Subcutaneous abdominal adipose tissue (tissue), 5 donors: Measurements from ENCODE around the gene MEA1.

Experiments used
- H3K27ac ChIP-seq: one replicate; pipeline ENCODE4 v1.7.0; 2013; ENCODE audit warnings: low read depth, mild to moderate bottlenecking, inconsistent platforms, low read length, moderate library complexity
- H3K27me3 ChIP-seq, 5 donors: one replicate each; pipeline ENCODE4 v1.7.0; 2013; ENCODE audit warnings: low read length in 5 of 5, inconsistent platforms in 1 of 5; ENCODE audit not compliant: control insufficient read depth in 5 of 5, insufficient read depth in 4 of 5
- H3K36me3 ChIP-seq, 5 donors: one replicate each; pipeline ENCODE4 v1.7.0; 2013; ENCODE audit warnings: low read length in 5 of 5; ENCODE audit not compliant: control insufficient read depth in 5 of 5, insufficient read depth in 5 of 5
- H3K4me1 ChIP-seq, 5 donors: one replicate each; pipeline ENCODE4 v1.7.0; 2013; ENCODE audit warnings: low read length in 5 of 5, mild to moderate bottlenecking in 3 of 5, moderate library complexity in 1 of 5; ENCODE audit not compliant: control insufficient read depth in 5 of 5, insufficient read depth in 5 of 5
- H3K4me3 ChIP-seq, 5 donors: one replicate each; pipeline ENCODE4 v1.7.0; 2013; ENCODE audit warnings: low read length in 5 of 5, low read depth in 1 of 5
- H3K9ac ChIP-seq, 5 donors: one replicate each; pipeline ENCODE4 v1.7.0; 2013; ENCODE audit warnings: low read length in 5 of 5, mild to moderate bottlenecking in 4 of 5, moderate library complexity in 3 of 5
- H3K9me3 ChIP-seq, 5 donors: one replicate each; pipeline ENCODE4 v1.7.0; 2013; ENCODE audit warnings: low read length in 5 of 5; ENCODE audit not compliant: control insufficient read depth in 5 of 5
- donor health status: healthy.
- donor health status: healthy.
- donor health status: healthy.
- donor health status: healthy.
- donor health status: healthy.

MEA1 gene

GRCh38 chr6:42968126-42968701 lies 45.5 kb downstream of the MEA1 start:
- H3K27me3 ChIP-seq = no peaks in the 10 kb centered on the region
- no peak overlapping the region for H3K27ac ChIP-seq
- H3K4me3 ChIP-seq = no peak overlapping the region
- peaks cover 0 to 77% (median 52%) of the 10 kb centered on the region in 5 donors for H3K36me3 ChIP-seq
- H3K4me1 ChIP-seq = no peaks in the 10 kb centered on the region
- H3K9ac ChIP-seq = no peak overlapping the region
- no peaks in the 10 kb centered on the region for H3K9me3 ChIP-seq

GRCh38 chr6:42967228-42967627 lies 46.5 kb downstream of the MEA1 start:
- H3K9me3 ChIP-seq = no peaks in the 10 kb centered on the region
- no peaks in the 10 kb centered on the region for H3K4me1 ChIP-seq
- no peaks in the 10 kb centered on the region for H3K27me3 ChIP-seq
- no peak overlapping the region for H3K4me3 ChIP-seq
- H3K9ac ChIP-seq = no peak overlapping the region
- no peak overlapping the region for H3K27ac ChIP-seq
- peaks cover 0 to 84% (median 55%) of the 10 kb centered on the region in 5 donors for H3K36me3 ChIP-seq

- no peaks in the 10 kb centered on the region for H3K4me1 ChIP-seq
- no peaks in the 10 kb centered on the region for H3K9me3 ChIP-seq
- H3K36me3 ChIP-seq = peaks cover 0 to 85% (median 58%) of the 10 kb centered on the region in 5 donors
- H3K9ac ChIP-seq = no peak overlapping the region
- H3K4me3 ChIP-seq = no peak overlapping the region
- H3K27ac ChIP-seq = no peak overlapping the region
- H3K27me3 ChIP-seq = no peaks in the 10 kb centered on the region
Measured at GRCh38 chr6:42966571-42966970, 47.2 kb downstream of the MEA1 start.

- H3K36me3 ChIP-seq = peaks cover 0 to 66% (median 53%) of the 10 kb centered on the region in 5 donors
- H3K27me3 ChIP-seq = peaks cover 0 to 4% (median 0%) of the 10 kb centered on the region in 5 donors
- peaks cover 3 to 17% (median 17%) of the 10 kb centered on the region in 5 donors for H3K4me1 ChIP-seq
- H3K4me3 ChIP-seq = no peak overlapping the region
- H3K27ac ChIP-seq = no peak overlapping the region
- no peak overlapping the region for H3K9ac ChIP-seq
- no peaks in the 10 kb centered on the region for H3K9me3 ChIP-seq
Measured at GRCh38 chr6:42963855-42964605, 49.7 kb downstream of the MEA1 start.

GRCh38 chr6:42963179-42963854 lies 50.4 kb downstream of the MEA1 start:
- Histone ChIP-seq H3K9ac (no peak overlapping the region), H3K27me3 (peaks cover 0 to 4% (median 0%) of the 10 kb centered on the region in 5 donors), H3K4me1 (peaks cover 3 to 17% (median 17%) of the 10 kb centered on the region in 5 donors), H3K36me3 (peaks cover 0 to 59% (median 46%) of the 10 kb centered on the region in 5 donors), H3K27ac (no peak overlapping the region), H3K4me3 (no peak overlapping the region), H3K9me3 (no peaks in the 10 kb centered on the region)

- Histone ChIP-seq H3K4me3 (no peak overlapping the region), H3K4me1 (peaks cover 3 to 17% (median 17%) of the 10 kb centered on the region in 5 donors), H3K27me3 (peaks cover 0 to 4% (median 0%) of the 10 kb centered on the region in 5 donors), H3K9ac (no peak overlapping the region), H3K36me3 (peaks cover 0 to 52% (median 43%) of the 10 kb centered on the region in 5 donors), H3K27ac (no peak overlapping the region), H3K9me3 (no peaks in the 10 kb centered on the region)
Measured at GRCh38 chr6:42962502-42963178, 51.1 kb downstream of the MEA1 start.

- Histone ChIP-seq H3K4me3 (no peak overlapping the region), H3K4me1 (peaks cover 3 to 17% (median 17%) of the 10 kb centered on the region in 5 donors), H3K27ac (no peak overlapping the region), H3K9ac (no peak overlapping the region), H3K36me3 (peaks cover 0 to 46% (median 38%) of the 10 kb centered on the region in 5 donors), H3K27me3 (peaks cover 0 to 4% (median 0%) of the 10 kb centered on the region in 5 donors), H3K9me3 (no peaks in the 10 kb centered on the region)
Measured at GRCh38 chr6:42962096-42962495, 51.6 kb downstream of the MEA1 start.
